Left forelimb (tissue), 1 donor: ENCODE measurements around the gene CABCOCO1.

ENCODE experiments used
- DNase-seq: peaks from one replicate; pipeline ENCODE4 v3.0.0-alpha.2; 2018; ENCODE audit warnings: low spot score

Gene CABCOCO1

GRCh38 chr10:61662794-61663259 lies at the start of gene CABCOCO1:
Gene CABCOCO1 (plus strand): TSS chr10:61662929. CDS start chr10:61662973, 44 bp downstream.
- peak; percentile 74 for DNase-seq

GRCh38 chr10:61613665-61614064 lies 49.1 kb upstream of the CABCOCO1 start:
- no peak for DNase-seq

GRCh38 chr10:61616611-61617010 lies 46.1 kb upstream of the CABCOCO1 start:
- DNase-seq = no peak

GRCh38 chr10:61617180-61617579 lies 45.5 kb upstream of the CABCOCO1 start:
- no peak for DNase-seq

- no peak for DNase-seq
Measured at GRCh38 chr10:61617586-61617985, 45.1 kb upstream of the CABCOCO1 start.

- DNase-seq = no peak
Measured at GRCh38 chr10:61618388-61618961, 44.3 kb upstream of the CABCOCO1 start.

- DNase-seq = no peak
Measured at GRCh38 chr10:61620506-61620905, 42.2 kb upstream of the CABCOCO1 start.

- no peak for DNase-seq
Measured at GRCh38 chr10:61621605-61622051, 41.1 kb upstream of the CABCOCO1 start.

- DNase-seq = no peak
Measured at GRCh38 chr10:61623161-61623560, 39.6 kb upstream of the CABCOCO1 start.

GRCh38 chr10:61626209-61626608 lies 36.5 kb upstream of the CABCOCO1 start:
- no peak for DNase-seq

- DNase-seq = no peak
Measured at GRCh38 chr10:61627266-61627665, 35.5 kb upstream of the CABCOCO1 start.

GRCh38 chr10:61628151-61628874 lies 34.4 kb upstream of the CABCOCO1 start:
- no peak for DNase-seq

GRCh38 chr10:61628875-61629513 lies 33.7 kb upstream of the CABCOCO1 start:
- DNase-seq = no peak

GRCh38 chr10:61629576-61629975 lies 33.2 kb upstream of the CABCOCO1 start:
- no peak for DNase-seq

- DNase-seq = no peak
Measured at GRCh38 chr10:61632057-61632670, 30.6 kb upstream of the CABCOCO1 start.

GRCh38 chr10:61633665-61634064 lies 29.1 kb upstream of the CABCOCO1 start:
- no peak for DNase-seq

- no peak for DNase-seq
Measured at GRCh38 chr10:61634746-61635145, 28.0 kb upstream of the CABCOCO1 start.

- no peak for DNase-seq
Measured at GRCh38 chr10:61635471-61635870, 27.3 kb upstream of the CABCOCO1 start.

- DNase-seq = no peak
Measured at GRCh38 chr10:61635932-61636331, 26.8 kb upstream of the CABCOCO1 start.

GRCh38 chr10:61639952-61640351 lies 22.8 kb upstream of the CABCOCO1 start:
- DNase-seq = no peak

GRCh38 chr10:61640856-61641255 lies 21.9 kb upstream of the CABCOCO1 start:
- no peak for DNase-seq

- no peak for DNase-seq
Measured at GRCh38 chr10:61642150-61642571, 20.6 kb upstream of the CABCOCO1 start.

- DNase-seq = no peak
Measured at GRCh38 chr10:61642676-61643075, 20.1 kb upstream of the CABCOCO1 start.
